Measurements from ENCODE around the gene TANC2. TPM values are rescaled to one million over a fixed set of nuclear protein-coding genes. Genes with fewer than 3 reads are reported as not detected.

TANC2 gene
- total and polyA plus RNA-seq, 2 donors (not counting 3 experiments of a cell fraction or from before 2014, with no cell fraction given) = 7.9 to 30.8 TPM

GRCh38 chr17:62955841-62956352, 10.1 kb upstream of the TANC2 start:
- dilution Hi-C loops (cut with MboI; ENCODE audit: extremely low pct_ligation_motif_present, low sequenced_read_pairs) = no loop called here
- H3K9me1 ChIP-seq (replicated peaks; ENCODE audit: control insufficient read depth, extremely low read depth, insufficient read depth, low read length) = no peaks in the 10 kb centered on the region
- H3K4me3 ChIP-seq (replicated peaks in 1 of 3; ENCODE audit: insufficient read depth in 1 of 3, low read depth in 1 of 3, low read length in 3 of 3) = no peak overlapping the region
- H3K36me3 ChIP-seq (ENCODE audit: control insufficient read depth in 2 of 2, extremely low read depth in 1 of 2, insufficient read depth in 2 of 2, low read length in 2 of 2) = no peaks in the 10 kb centered on the region
- H3K27ac ChIP-seq (ENCODE audit: insufficient read depth, low read depth, low read length) = no peak overlapping the region
- H3K27me3 ChIP-seq (ENCODE audit: control insufficient read depth in 2 of 2, insufficient read depth in 2 of 2, low read length in 2 of 2) = peaks cover 0 to 2% of the 10 kb centered on the region in 2 experiments
- TF ChIP-seq GATA2 (IDR thresholded peaks at IDR 0.05; ENCODE audit: insufficient read depth, insufficient read length, low read depth, low read length) (no peak), JUN (IDR thresholded peaks at IDR 0.05; ENCODE audit: borderline replicate concordance, insufficient read depth, insufficient read length, low read depth) (no peak)
- TF ChIP-seq, protein P1, sequence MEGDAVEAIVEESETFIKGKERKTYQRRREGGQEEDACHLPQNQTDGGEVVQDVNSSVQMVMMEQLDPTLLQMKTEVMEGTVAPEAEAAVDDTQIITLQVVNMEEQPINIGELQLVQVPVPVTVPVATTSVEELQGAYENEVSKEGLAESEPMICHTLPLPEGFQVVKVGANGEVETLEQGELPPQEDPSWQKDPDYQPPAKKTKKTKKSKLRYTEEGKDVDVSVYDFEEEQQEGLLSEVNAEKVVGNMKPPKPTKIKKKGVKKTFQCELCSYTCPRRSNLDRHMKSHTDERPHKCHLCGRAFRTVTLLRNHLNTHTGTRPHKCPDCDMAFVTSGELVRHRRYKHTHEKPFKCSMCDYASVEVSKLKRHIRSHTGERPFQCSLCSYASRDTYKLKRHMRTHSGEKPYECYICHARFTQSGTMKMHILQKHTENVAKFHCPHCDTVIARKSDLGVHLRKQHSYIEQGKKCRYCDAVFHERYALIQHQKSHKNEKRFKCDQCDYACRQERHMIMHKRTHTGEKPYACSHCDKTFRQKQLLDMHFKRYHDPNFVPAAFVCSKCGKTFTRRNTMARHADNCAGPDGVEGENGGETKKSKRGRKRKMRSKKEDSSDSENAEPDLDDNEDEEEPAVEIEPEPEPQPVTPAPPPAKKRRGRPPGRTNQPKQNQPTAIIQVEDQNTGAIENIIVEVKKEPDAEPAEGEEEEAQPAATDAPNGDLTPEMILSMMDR (IDR thresholded peaks at IDR 0.05; ENCODE audit: extremely low read depth in 1 of 2, insufficient read depth in 1 of 2, low read depth in 1 of 2, low read length in 2 of 2) = no peak
- H3K4me1 ChIP-seq (ENCODE audit: control insufficient read depth, extremely low read depth, insufficient read depth, low read length) = no peaks in the 10 kb centered on the region
- H3K9me3 ChIP-seq (replicated peaks; ENCODE audit: control insufficient read depth, insufficient read depth, low read length) = no peaks in the 10 kb centered on the region
- intact Hi-C loops (cut with micrococcal nuclease) = no loop called here
- no peaks in the 10 kb centered on the region for H3K79me2 ChIP-seq (ENCODE audit: control insufficient read depth, insufficient read depth, low read length)
- no peak overlapping the region for H3K9ac ChIP-seq (replicated peaks; ENCODE audit: extremely low read depth, insufficient read depth, low read length)
- no peak overlapping the region for H3K4me2 ChIP-seq (ENCODE audit: insufficient read depth, low read length)
- FAIRE-seq (no peak), DNase-seq (ENCODE audit: low read depth, low spot score) (no peak)
- ChIA-PET CTCF (no interaction called here), POLR2A (no interaction called here)
- H4K20me1 ChIP-seq (replicated peaks; ENCODE audit: control insufficient read depth, extremely low read depth, insufficient read depth, low read length) = no peaks in the 10 kb centered on the region
- no peak overlapping the region for H2AFZ ChIP-seq (ENCODE audit: low read depth, low read length)
- BruUV-seq (replicated peaks) = no TSS peak

DNA sequence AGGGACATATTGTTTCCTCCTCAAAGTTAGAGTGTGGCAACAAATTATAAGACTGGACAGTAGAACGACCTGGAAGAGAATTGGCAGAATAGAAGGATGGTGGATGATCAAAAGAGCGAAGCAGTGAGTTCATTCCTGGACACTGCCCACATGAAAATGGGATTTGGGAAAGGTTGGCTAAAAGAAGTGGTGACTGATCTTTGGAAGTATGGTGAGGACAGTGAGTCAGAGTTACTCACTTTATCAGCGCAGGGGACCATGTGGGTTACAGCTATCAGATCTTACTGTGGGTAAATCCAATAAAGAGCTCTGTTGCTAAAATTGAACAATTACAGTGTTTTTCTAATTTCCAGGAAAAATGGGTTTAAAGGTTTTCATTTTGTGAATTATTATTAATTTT, 2.7 kb upstream of the TANC2 start:
- H3K4me1 ChIP-seq (ENCODE audit: control insufficient read depth, extremely low read depth, insufficient read depth, low read length) = peaks cover 15% of the 10 kb centered on the region
- intact Hi-C loops (cut with micrococcal nuclease) (no loop called here), dilution Hi-C loops (cut with MboI; ENCODE audit: extremely low pct_ligation_motif_present, low sequenced_read_pairs) (no loop called here)
- FAIRE-seq = no peak
- CTCF ChIA-PET = no interaction called here
- H4K20me1 ChIP-seq (replicated peaks; ENCODE audit: control insufficient read depth, extremely low read depth, insufficient read depth, low read length) = no peaks in the 10 kb centered on the region
- TF ChIP-seq JUN (IDR thresholded peaks at IDR 0.05; ENCODE audit: borderline replicate concordance, insufficient read depth, insufficient read length, low read depth) = peak; percentile 17
- TF ChIP-seq, protein P1 (IDR thresholded peaks at IDR 0.05; ENCODE audit: extremely low read depth in 1 of 2, insufficient read depth in 1 of 2, low read depth in 1 of 2, low read length in 2 of 2) = no peak
- no peak for TF ChIP-seq MYC (IDR thresholded peaks at IDR 0.05; ENCODE audit: low read depth, low read length)
- peak; percentile 74 for TF ChIP-seq FOS (IDR thresholded peaks at IDR 0.05; ENCODE audit: borderline replicate concordance, insufficient read depth, low read length)
- TF ChIP-seq GATA2 (IDR thresholded peaks at IDR 0.05; ENCODE audit: insufficient read depth, insufficient read length, low read depth, low read length) = peak; percentile 72
- H3K9me1 ChIP-seq (replicated peaks; ENCODE audit: control insufficient read depth, extremely low read depth, insufficient read depth, low read length) = no peaks in the 10 kb centered on the region
- H3K9me3 ChIP-seq (replicated peaks; ENCODE audit: control insufficient read depth, insufficient read depth, low read length) = no peaks in the 10 kb centered on the region
- H3K9ac ChIP-seq (replicated peaks; ENCODE audit: extremely low read depth, insufficient read depth, low read length) = no peak overlapping the region
- no peaks in the 10 kb centered on the region for H3K36me3 ChIP-seq (ENCODE audit: control insufficient read depth in 2 of 2, extremely low read depth in 1 of 2, insufficient read depth in 2 of 2, low read length in 2 of 2)
- H2AFZ ChIP-seq (ENCODE audit: low read depth, low read length) = no peak overlapping the region
- H3K27me3 ChIP-seq (ENCODE audit: control insufficient read depth in 2 of 2, insufficient read depth in 2 of 2, low read length in 2 of 2) = peaks cover 0 to 8% of the 10 kb centered on the region in 2 experiments
- no peak overlapping the region for H3K4me2 ChIP-seq (ENCODE audit: insufficient read depth, low read length)
- POLR2A ChIA-PET = interaction anchor here (0.6 kb wide), 1 partner anchor 247 kb away, joined by 5 read pairs; no protein-coding TSS in a partner anchor
- H3K27ac ChIP-seq (ENCODE audit: insufficient read depth, low read depth, low read length) = no peak overlapping the region
- no peaks in the 10 kb centered on the region for H3K79me2 ChIP-seq (ENCODE audit: control insufficient read depth, insufficient read depth, low read length)
- H3K4me3 ChIP-seq (replicated peaks in 1 of 3; ENCODE audit: insufficient read depth in 1 of 3, low read depth in 1 of 3, low read length in 3 of 3) = no peak overlapping the region
- DNase-seq (ENCODE audit: low read depth, low spot score) = peak; percentile 18
- BruUV-seq (replicated peaks) = no TSS peak
